GM18517 (cell line): ENCODE data around the gene AIFM3.
A peak's percentile ranks its signal among the peaks of the same experiment; 100 is the strongest.

Experiments
- ATAC-seq: cut with Tn5 transposase; IDR thresholded peaks from one replicate; pipeline ENCODE4 v1.9.1; 2021; ENCODE audit warnings: mild to moderate bottlenecking, moderate library complexity; ENCODE audit not compliant: unreplicated experiment

The AIFM3 gene

GRCh38 chr22:20973634-20974286 lies 6.7 kb downstream of the AIFM3 start:
- ATAC-seq: no peak

- no peak for ATAC-seq
Observed at GRCh38 chr22:20974336-20974955, 7.4 kb downstream of the AIFM3 start.

- ATAC-seq: no peak
Observed at GRCh38 chr22:20975541-20976290, 8.7 kb downstream of the AIFM3 start.

GRCh38 chr22:20976291-20976877 lies 9.3 kb downstream of the AIFM3 start:
- ATAC-seq: no peak

GRCh38 chr22:20977019-20977418 lies 10.0 kb downstream of the AIFM3 start:
- no peak for ATAC-seq

- no peak for ATAC-seq
Observed at GRCh38 chr22:20977516-20978170, 10.6 kb downstream of the AIFM3 start.

GRCh38 chr22:20978419-20978818 lies 11.4 kb downstream of the AIFM3 start:
- ATAC-seq: no peak

GRCh38 chr22:20979243-20979809 lies 12.3 kb downstream of the AIFM3 start:
- no peak for ATAC-seq

GRCh38 chr22:20979940-20980453 lies 12.9 kb downstream of the AIFM3 start:
- no peak for ATAC-seq

GRCh38 chr22:20980523-20980922 lies 13.5 kb downstream of the AIFM3 start:
- ATAC-seq: no peak

- no peak for ATAC-seq
Observed at GRCh38 chr22:20980938-20981722, 14.1 kb downstream of the AIFM3 start.

- peak; percentile 83 for ATAC-seq
Observed at GRCh38 chr22:20981787-20982562, 14.9 kb downstream of the AIFM3 start, which contains the start of gene LZTR1. Gene LZTR1, plus strand, starts transcription at chr22:20982297. Its CDS starts 75 bp downstream, at chr22:20982372.

- ATAC-seq: no peak
Observed at GRCh38 chr22:20982563-20982882, 15.5 kb downstream of the AIFM3 start.

- no peak for ATAC-seq
Observed at GRCh38 chr22:20983081-20983771, 16.2 kb downstream of the AIFM3 start.

GRCh38 chr22:20985720-20986119 lies 18.7 kb downstream of the AIFM3 start:
- ATAC-seq: no peak

GRCh38 chr22:20986365-20986764 lies 19.3 kb downstream of the AIFM3 start:
- no peak for ATAC-seq

GRCh38 chr22:20987375-20987774 lies 20.3 kb downstream of the AIFM3 start:
- ATAC-seq: no peak

GRCh38 chr22:20988573-20989322 lies 21.7 kb downstream of the AIFM3 start:
- ATAC-seq: no peak
